ENCODE results near the gene KCNIP1. TPM values are rescaled to one million over a fixed set of nuclear protein-coding genes. Genes with fewer than 3 reads are reported as not detected.

Gene KCNIP1
- total RNA-seq, 1 donor from 2014 or later, result 14.5 TPM

GRCh38 chr5:170569101-170569500 is 65.3 kb downstream of the KCNIP1 start:
- no peak for DNase-seq

DNA sequence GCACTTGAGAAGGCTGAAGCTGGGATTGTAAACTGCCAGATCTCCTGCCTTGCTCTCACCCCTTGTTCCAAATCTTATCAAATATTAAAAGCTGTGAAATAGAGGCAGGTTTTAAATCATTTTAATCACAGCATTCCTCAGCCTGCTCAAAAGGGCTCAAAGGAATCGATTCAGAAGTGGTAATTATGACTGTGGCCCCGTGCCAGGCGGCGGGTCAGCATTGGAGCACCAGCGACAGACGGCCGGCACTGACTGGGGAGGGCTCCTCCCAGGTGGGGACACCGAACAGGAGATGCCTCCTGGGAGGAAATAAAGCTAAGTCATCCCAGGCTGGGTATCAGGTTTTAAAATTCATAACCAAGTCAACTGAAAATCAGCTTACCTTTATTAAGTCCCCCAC is 66.7 kb downstream of the KCNIP1 start:
- no peak for DNase-seq

GRCh38 chr5:170571281-170571731 is 67.5 kb downstream of the KCNIP1 start:
- DNase-seq, result no peak

DNA sequence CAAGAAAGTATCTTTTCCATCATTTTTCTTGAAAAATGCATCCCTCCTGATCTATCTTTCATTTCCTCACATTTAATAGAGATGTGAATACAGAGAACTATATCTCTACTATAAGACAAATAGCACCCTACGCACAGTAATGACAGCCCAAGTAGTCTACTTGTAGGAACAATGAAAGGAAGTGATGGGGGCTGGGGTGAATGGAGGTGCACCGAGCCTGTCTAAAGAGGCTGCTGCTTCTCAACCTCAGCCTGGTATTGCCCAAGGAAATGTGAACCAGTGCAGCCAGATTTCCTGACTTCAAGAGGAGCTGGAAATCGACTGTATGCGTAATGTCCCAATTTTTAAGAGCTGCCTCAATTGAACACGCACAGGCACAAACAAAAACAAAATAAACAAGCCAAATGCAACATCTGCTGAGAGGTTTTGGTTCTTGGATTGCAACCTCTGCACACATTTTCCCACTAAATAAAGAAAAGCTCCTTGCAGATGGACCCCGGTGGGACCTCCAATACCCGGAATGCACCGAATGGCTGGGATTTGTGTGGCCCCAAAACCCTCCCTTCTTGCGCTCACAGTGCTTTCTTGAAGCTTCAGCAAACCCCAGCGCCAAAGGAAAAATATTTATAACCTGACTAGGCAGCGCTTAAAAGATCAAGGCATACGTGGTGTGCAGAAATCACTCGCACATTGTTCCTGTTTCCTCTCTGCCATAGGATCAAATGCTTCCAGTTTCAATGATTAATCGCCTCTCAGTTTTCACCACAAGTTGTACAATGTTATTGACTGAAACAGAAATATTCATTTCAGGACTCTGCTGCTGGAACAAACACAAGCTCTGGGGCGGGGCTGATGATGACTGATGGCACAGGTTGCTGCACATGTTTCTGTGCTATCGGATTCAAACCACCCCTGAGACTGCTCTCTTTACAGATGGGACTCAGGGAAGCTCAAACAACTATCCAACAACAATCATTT is 68.3 kb downstream of the KCNIP1 start:
- no peak for DNase-seq

DNA sequence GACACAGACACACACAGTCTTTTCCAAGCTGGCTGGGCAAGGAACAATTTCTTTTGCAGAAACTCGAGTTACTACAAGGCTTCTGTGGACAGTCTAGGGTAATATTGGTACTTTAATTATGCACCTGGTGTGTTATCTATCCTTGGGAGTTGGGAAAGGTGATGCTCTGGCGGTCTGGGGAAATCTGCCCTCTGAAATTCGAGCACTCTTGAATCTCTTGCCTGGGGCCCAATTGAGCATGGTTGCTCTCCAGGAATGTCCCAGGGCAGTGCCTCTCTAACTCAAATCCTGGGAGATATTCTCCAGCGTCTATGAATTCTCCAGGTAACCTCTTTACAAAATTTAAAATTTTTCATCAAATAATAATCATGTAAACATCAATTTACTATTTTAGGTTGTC is 69.3 kb downstream of the KCNIP1 start:
- DNase-seq, result no peak

DNA sequence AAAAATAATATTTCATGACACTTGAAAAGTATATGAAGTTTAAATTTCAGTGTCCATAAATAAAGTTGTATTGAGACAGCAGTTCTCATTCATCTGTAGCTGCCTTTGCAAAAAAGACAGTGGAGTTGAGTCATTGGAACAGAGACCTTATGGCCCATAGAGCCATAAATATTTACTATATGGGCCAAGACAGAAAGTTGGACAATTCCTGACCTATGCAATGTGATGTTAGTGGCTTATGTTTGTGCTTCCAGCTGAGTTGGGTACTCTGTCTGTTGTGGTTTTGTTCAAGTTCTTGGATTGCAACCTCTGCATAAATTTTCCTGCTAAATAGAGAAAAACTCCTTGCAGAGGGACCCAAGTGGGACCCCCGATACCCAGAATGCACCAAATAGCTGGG is 69.8 kb downstream of the KCNIP1 start:
- no peak for DNase-seq

- DNase-seq, result no peak
Observed at GRCh38 chr5:170576602-170577535, 73.0 kb downstream of the KCNIP1 start.

GRCh38 chr5:170579601-170580000 is 75.8 kb downstream of the KCNIP1 start:
- no peak for DNase-seq

DNA sequence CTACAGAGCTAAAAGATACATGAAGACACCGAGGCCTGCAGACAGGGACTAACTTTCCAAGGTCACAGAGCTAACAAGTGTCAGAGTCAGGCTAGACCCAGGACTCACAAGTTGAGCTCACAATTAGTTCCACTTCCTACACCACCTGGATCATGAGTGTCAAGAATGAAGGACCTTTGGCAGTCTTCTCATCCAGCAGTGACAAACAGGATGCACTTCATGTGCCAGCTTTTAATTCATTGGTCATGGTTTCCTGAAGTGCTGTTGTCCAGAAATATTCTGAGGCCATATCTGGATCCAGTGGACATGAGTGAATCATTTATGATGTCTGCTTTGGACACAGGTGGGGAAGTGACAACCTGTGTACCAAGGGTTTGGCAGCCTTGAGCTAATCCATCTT is 77.4 kb downstream of the KCNIP1 start:
- DNase-seq, result no peak

GRCh38 chr5:170582644-170583330 is 79.0 kb downstream of the KCNIP1 start:
- no peak for DNase-seq

DNA sequence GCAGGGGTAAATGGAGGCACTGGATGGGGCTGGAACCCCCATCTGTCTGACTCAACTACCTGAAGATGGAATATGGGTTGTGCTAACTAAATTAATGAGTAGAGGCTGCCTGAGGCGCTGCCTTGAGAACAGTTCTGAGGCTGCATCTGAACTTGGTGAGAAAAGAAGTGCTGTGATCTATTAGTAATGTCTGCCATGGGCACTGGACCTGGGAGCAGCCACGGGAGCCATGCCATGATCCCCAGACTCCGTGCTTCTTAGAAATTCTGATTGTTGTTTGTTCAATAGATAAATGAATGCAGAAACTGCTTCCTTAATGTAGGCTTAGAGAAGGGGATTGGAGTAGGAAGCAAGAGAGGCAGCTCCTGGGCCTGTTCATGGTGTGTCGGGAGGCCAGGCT is 80.2 kb downstream of the KCNIP1 start:
- DNase-seq, result no peak

GRCh38 chr5:170584450-170585058 is 80.7 kb downstream of the KCNIP1 start:
- no peak for DNase-seq

- no peak for DNase-seq
Observed at GRCh38 chr5:170585273-170585948, 81.6 kb downstream of the KCNIP1 start.

DNA sequence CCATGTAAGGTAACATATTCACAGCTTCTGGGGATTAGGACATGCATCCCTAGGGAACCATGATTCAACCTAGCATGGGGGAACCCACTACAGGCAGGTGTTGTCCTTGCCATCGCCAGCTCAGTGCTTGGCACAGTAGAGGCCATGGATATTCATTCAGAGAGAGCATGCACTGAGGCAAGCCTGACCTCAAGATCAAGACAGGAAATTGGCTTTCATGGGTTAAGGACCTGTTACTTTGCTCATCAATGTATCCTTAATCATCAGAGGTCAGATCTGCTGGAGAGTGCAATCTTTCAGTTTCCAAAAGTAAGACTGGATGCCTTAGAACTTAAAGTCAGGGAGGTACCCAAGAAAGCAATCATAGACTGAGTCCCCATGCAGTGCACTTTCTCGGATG is 84.0 kb downstream of the KCNIP1 start:
- DNase-seq, result no peak

- no peak for DNase-seq
Observed at GRCh38 chr5:170589643-170590042, 85.8 kb downstream of the KCNIP1 start.

GRCh38 chr5:170590566-170590965 is 86.7 kb downstream of the KCNIP1 start:
- DNase-seq, result no peak

- DNase-seq, result no peak
Observed at GRCh38 chr5:170591054-170591453, 87.2 kb downstream of the KCNIP1 start.

GRCh38 chr5:170596482-170597044 is 92.7 kb downstream of the KCNIP1 start:
- no peak for DNase-seq

DNA sequence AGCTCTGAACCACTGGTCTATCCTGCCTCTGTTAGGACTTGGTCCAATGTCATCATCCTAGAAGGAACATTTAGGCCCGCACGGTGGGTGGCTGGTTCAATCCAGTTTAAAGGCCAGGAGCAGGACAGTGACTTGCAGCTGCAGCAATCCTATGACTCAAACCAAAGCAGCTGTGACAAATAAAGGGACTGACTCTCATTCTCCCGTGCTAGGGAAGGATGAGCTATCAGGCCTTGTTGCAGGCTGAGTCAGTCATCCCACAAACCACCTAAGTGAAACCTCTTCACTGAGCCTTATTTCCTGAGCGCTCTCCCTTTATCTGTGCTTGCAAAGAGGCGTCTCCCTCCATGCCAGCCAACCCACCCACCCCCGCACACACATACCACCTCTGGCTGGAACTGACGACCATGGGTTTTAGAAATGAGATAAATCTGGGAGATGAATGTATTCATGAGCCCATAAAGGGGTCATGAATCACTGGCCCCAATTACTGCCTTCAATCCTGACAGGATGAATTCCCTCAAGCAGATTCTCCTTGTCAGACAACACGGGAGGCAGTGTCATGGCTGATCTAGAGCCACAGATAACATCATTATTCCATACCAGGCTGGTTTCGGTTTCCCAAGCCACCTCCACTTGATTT is 93.4 kb downstream of the KCNIP1 start:
- DNase-seq, result peak; percentile 41

DNA sequence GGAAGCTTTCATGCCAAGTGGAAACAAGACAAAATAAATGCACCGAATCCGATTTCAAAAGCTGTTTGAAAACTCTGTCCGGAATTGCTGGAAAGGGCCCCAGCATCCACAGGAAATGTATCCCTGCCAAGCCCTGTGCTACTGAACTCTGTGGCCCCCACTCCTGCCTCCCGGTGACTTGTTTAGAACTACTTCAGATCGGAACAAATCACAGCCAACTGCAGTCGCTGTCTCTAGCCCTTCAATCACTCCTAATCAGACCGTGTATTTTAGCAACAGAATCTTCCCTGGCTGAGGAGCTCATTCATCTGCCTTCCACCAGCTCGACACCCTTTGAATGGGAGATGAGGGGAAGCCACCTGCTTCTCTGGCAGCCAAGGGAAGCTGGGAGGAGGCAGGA is 94.1 kb downstream of the KCNIP1 start:
- peak; percentile 10 for DNase-seq

Measured in occipital lobe (tissue), 2 donors.